ENCODE measurements around the gene NDUFAF5. TPM values are rescaled to one million over a fixed set of nuclear protein-coding genes. Genes with fewer than 3 reads are reported as not detected.

Gene NDUFAF5
- total RNA-seq, 4 donors from 2014 or later: 4.0 to 18.4 (median 14.8) TPM

DNA sequence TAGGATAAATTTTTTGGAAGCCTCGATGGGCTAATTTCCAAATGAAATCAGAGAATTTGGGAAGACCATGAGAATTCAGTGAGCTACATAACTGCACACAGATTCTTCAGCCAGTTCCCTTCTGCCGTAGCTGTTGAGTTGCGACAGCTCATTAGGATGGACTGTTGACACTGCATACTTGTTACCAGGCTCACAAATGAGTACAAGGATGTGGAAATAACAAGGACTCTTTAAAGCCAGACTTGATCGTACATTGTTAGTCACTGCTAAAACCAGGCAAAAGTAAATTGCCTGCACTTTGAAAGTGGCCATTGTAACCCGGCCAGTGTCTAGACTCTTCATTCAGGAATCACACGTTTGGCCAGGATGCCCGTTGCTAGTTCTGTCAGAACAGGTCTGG, 37.0 kb downstream of the NDUFAF5 start:
- TF ChIP-seq, protein P1, sequence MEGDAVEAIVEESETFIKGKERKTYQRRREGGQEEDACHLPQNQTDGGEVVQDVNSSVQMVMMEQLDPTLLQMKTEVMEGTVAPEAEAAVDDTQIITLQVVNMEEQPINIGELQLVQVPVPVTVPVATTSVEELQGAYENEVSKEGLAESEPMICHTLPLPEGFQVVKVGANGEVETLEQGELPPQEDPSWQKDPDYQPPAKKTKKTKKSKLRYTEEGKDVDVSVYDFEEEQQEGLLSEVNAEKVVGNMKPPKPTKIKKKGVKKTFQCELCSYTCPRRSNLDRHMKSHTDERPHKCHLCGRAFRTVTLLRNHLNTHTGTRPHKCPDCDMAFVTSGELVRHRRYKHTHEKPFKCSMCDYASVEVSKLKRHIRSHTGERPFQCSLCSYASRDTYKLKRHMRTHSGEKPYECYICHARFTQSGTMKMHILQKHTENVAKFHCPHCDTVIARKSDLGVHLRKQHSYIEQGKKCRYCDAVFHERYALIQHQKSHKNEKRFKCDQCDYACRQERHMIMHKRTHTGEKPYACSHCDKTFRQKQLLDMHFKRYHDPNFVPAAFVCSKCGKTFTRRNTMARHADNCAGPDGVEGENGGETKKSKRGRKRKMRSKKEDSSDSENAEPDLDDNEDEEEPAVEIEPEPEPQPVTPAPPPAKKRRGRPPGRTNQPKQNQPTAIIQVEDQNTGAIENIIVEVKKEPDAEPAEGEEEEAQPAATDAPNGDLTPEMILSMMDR (IDR thresholded peaks at IDR 0.05): no peak
- TF ChIP-seq EP300 (IDR thresholded peaks at IDR 0.05; ENCODE audit: low read depth) (no peak), POLR2AphosphoS5 (IDR thresholded peaks at IDR 0.05) (no peak), POLR2A (IDR thresholded peaks at IDR 0.05) (no peak)
- Histone ChIP-seq H3K4me1 (peaks cover 0 to 5% (median 0%) of the 10 kb centered on the region in 4 donors), H3K36me3 (peaks cover 0 to 7% (median 3%) of the 10 kb centered on the region in 4 donors), H3K27me3 (no peaks in the 10 kb centered on the region), H3K27ac (no peak overlapping the region), H3K4me3 (no peak overlapping the region), H3K9me3 (no peaks in the 10 kb centered on the region)
- in situ Hi-C loops (cut with MboI; ENCODE audit: low pct_ligation_motif_present in 1 of 4, low pct_unique_long_range_greater_than_20kb in 1 of 4, low sequenced_read_pairs in 3 of 4): loop anchor here in 3 of 4 donors (5.0 to 25.0 kb wide), 3 partner anchors 220 to 240 kb away; no protein-coding TSS in a partner anchor
- intact Hi-C loops (cut with DNase I; ENCODE audit: low total_unique reads): loop anchor here (5.0 kb wide), 2 partner anchors 130 to 235 kb away; no protein-coding TSS in a partner anchor
- 93% methylated on average over 7 of the region's 7 CpGs; no CpG with 5 or more reads in 1 of the 2 donors for WGBS, 2 donors (ENCODE audit: low coverage in 1 of 2)
- DNase-seq: no peak

DNA sequence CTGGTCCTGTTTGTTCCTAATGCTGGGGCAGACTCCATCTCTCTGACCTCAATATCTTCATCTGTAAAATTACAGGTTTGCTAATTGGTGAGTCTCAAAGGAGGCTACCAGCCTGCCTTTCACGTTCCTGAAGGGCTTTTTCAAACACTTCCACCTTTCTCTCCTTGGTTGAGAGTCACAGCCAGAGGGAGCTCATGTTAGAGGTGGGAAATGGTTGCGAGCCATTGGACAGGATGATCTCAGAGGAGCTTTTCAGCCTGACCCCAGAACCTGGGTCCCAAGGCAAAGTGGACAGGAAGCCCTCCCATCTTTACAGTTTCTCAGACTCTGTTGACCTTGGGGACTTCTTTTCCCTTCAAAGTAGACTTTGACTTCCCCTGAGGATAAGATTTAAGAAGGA, 37.6 kb downstream of the NDUFAF5 start:
- H3K4me1 ChIP-seq: peaks cover 0 to 5% (median 0%) of the 10 kb centered on the region in 4 donors
- WGBS, 2 donors (ENCODE audit: low coverage in 1 of 2): 85% methylated on average over 2 of the region's 2 CpGs; no CpG with 5 or more reads in 1 of the 2 donors
- H3K27ac ChIP-seq: no peak overlapping the region
- TF ChIP-seq EP300 (IDR thresholded peaks at IDR 0.05; ENCODE audit: low read depth): no peak
- no peak for TF ChIP-seq POLR2A (IDR thresholded peaks at IDR 0.05)
- TF ChIP-seq POLR2AphosphoS5 (IDR thresholded peaks at IDR 0.05): no peak
- TF ChIP-seq, protein P1 (IDR thresholded peaks at IDR 0.05): no peak
- no peaks in the 10 kb centered on the region for H3K27me3 ChIP-seq
- peaks cover 0 to 4% (median 1%) of the 10 kb centered on the region in 4 donors for H3K36me3 ChIP-seq
- no peaks in the 10 kb centered on the region for H3K9me3 ChIP-seq
- no peak overlapping the region for H3K4me3 ChIP-seq
- in situ Hi-C loops (cut with MboI; ENCODE audit: low pct_ligation_motif_present in 1 of 4, low pct_unique_long_range_greater_than_20kb in 1 of 4, low sequenced_read_pairs in 3 of 4) (loop anchor here in 3 of 4 donors (5.0 to 25.0 kb wide), 3 partner anchors 220 to 240 kb away; no protein-coding TSS in a partner anchor), intact Hi-C loops (cut with DNase I; ENCODE audit: low total_unique reads) (loop anchor here (5.0 kb wide), 2 partner anchors 130 to 235 kb away; no protein-coding TSS in a partner anchor)
- DNase-seq: no peak

DNA sequence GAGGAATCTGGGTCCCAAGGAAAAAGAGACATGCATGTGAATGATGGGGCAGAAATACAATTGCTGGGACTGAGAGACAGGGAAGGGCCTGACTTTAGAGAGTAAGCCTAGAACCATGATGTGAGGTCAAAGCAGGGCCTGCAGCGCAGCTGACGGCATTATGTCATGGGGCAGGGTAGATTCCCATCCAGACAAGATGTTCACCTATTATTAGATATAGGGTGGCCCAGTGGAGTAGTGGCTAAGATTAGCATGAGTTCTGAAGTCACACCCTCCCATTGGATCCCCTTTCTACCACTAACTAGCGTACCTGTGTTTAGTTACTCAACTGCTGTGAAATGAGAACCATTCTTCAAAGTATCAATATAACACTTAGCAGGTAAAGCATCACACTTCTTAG, 39.6 kb downstream of the NDUFAF5 start:
- in situ Hi-C loops (cut with MboI; ENCODE audit: low pct_ligation_motif_present in 1 of 4, low pct_unique_long_range_greater_than_20kb in 1 of 4, low sequenced_read_pairs in 3 of 4): loop anchor here in 3 of 4 donors (5.0 to 25.0 kb wide), 3 partner anchors 218 to 238 kb away; no protein-coding TSS in a partner anchor

DNA sequence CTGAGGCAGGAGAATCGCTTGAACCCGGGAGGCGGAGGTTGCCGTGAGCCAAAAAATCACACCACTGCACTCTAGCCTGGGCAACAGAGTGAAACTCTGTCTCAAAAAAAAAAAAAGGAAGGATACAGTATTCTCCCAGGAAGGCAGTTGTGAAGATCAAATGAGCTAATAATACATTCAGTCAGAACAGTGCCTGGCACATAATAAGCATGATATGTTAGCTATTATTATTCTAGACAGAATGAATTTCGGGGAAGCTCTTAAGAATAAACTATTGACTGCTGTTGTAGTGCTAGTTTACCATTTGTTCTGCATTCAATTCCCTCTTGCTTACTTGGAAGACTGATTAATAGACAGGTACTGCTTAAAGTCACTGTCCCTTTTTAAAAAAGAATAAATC, 40.6 kb downstream of the NDUFAF5 start:
- no peak for TF ChIP-seq EP300 (IDR thresholded peaks at IDR 0.05; ENCODE audit: low read depth)
- no peak for TF ChIP-seq POLR2A (IDR thresholded peaks at IDR 0.05)
- TF ChIP-seq POLR2AphosphoS5 (IDR thresholded peaks at IDR 0.05): no peak
- TF ChIP-seq, protein P1 (IDR thresholded peaks at IDR 0.05): no peak
- H3K9me3 ChIP-seq: no peaks in the 10 kb centered on the region
- no peaks in the 10 kb centered on the region for H3K4me1 ChIP-seq
- intact Hi-C loops (cut with DNase I; ENCODE audit: low total_unique reads) (loop anchor here (5.0 kb wide), 1 partner anchor 1277 kb away; no protein-coding TSS in a partner anchor), in situ Hi-C loops (cut with MboI; ENCODE audit: low pct_ligation_motif_present in 1 of 4, low pct_unique_long_range_greater_than_20kb in 1 of 4, low sequenced_read_pairs in 3 of 4) (loop anchor here in 2 of 4 donors (10.0 to 25.0 kb wide), 2 partner anchors 229 to 237 kb away; no protein-coding TSS in a partner anchor)
- H3K36me3 ChIP-seq: no peaks in the 10 kb centered on the region
- H3K4me3 ChIP-seq: no peak overlapping the region
- no peak overlapping the region for H3K27ac ChIP-seq
- no peak for DNase-seq
- 82 to 87% methylated on average over 4 of the region's 5 CpGs for WGBS, 2 donors (ENCODE audit: low coverage in 1 of 2)
- H3K27me3 ChIP-seq: no peaks in the 10 kb centered on the region

More for the DNA sequence above, 39.6 kb downstream of the NDUFAF5 start:
- no peaks in the 10 kb centered on the region for H3K27me3 ChIP-seq
- TF ChIP-seq EP300 (IDR thresholded peaks at IDR 0.05; ENCODE audit: low read depth): no peak
- TF ChIP-seq, protein P1 (IDR thresholded peaks at IDR 0.05): no peak
- no peak for TF ChIP-seq POLR2AphosphoS5 (IDR thresholded peaks at IDR 0.05)
- TF ChIP-seq POLR2A (IDR thresholded peaks at IDR 0.05): no peak
- H3K36me3 ChIP-seq: no peaks in the 10 kb centered on the region
- no peaks in the 10 kb centered on the region for H3K9me3 ChIP-seq
- H3K4me1 ChIP-seq: peaks cover 0 to 5% (median 0%) of the 10 kb centered on the region in 4 donors
- intact Hi-C loops (cut with DNase I; ENCODE audit: low total_unique reads): loop anchor here (5.0 kb wide), 2 partner anchors 128 to 233 kb away; no protein-coding TSS in a partner anchor
- no peak for DNase-seq
- no peak overlapping the region for H3K4me3 ChIP-seq
- 99 to 100% methylated on average over 2 to 3 of the region's 3 CpGs for WGBS, 2 donors (ENCODE audit: low coverage in 1 of 2)
- H3K27ac ChIP-seq: no peak overlapping the region

All from transverse colon (tissue), 4 donors.